SK-N-SH (cell line): Measurements from ENCODE around the gene CFAP91.

ENCODE experiments used
- CTCF ChIP-seq: fragments of 200-600 bp; sonication (generic); IDR thresholded peaks from 2 replicates; pipeline ENCODE4 v1.6.1; 2017; ENCODE audit warnings: antibody characterized with exemption, mild to moderate bottlenecking, moderate library complexity
- NFIC ChIP-seq: IDR thresholded peaks from 2 replicates; pipeline ENCODE4 v1.4.0; 2012; ENCODE audit warnings: borderline replicate concordance
- RFX5 ChIP-seq: IDR thresholded peaks from 2 replicates; pipeline ENCODE4 v1.6.1; 2012; ENCODE audit warnings: mild to moderate bottlenecking, improper control_type of control experiment, low read length
- USF2 ChIP-seq: fragments of 150-350 bp; IDR thresholded peaks from 2 replicates; pipeline ENCODE4 v1.6.1; 2017; ENCODE audit warnings: antibody characterized with exemption, low read length, low read depth, borderline replicate concordance

- TF ChIP-seq CTCF: no peak
- no peak for TF ChIP-seq NFIC
- TF ChIP-seq RFX5: no peak
- TF ChIP-seq USF2: no peak
Observed at GRCh38 chr3:119664370-119664769, 38.5 kb upstream of the CFAP91 start.
